HK-2 (cell line): ENCODE results near the gene C10orf95.
"Not testable (repeated sequence)": the region's sequence is repeated elsewhere in the genome, so short reads cannot be mapped to it uniquely, and the experiment has no call there.

Source experiments
- DNase-seq: peaks from one replicate; pipeline ENCODE4 v3.0.0-alpha.2; 2018; ENCODE audit not compliant: unreplicated experiment

C10orf95 gene, protein sequence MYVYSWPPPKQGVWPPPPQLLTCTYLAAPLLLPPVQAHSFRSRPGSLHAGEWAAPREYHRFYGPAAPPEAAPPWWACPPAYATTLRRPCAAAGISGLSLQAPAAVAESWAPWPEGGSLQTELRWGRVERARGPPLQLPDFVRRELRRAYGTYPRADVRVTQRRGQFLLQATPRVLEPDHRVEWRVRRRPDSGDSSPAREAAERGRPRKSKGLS

DNA sequence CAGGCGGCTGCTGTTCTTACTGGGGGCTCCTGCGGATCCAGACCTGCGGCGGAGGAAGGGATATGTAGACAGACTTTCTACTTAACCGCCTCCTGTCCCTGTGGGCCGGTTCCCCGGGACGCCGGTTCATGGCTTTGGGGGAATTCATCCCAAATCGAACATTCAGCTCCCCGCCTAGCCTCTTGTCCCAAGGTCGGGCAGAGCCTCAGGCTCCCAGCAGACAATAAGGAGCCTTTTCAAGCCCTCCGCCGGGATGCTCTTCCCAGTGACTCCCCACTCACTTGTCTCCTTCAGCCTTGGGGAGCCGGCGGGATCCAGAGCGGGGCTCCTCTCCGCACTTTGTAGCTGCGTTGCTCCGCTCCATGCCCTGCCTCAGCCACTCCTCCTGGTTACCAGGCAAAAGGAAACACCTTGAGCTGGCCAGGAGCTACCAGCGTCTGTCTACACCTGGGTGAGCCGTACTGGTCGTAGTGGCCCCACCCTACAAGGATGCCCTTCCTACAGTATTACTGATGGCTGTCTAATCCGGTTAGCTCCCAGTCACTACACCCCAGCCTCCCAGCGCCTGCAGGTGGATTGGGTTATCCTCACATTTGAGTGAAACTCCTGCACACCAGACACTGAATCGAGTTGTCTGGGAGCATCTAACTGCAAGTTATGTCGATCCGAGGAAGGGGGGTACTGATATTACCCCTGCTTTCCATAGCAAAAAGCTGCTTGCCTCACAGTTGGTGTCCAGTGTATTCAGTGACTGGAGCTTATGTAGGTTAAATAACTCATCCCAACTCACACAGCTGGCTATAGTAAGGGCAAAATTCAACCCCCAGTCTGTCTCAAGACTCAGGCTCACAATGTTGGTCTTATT lies at the start of gene C10orf95:
Gene C10orf95 (minus strand): TSS at position 439 of the 865 bp plus-strand sequence. CDS start 450 bp downstream, outside the sequence.
- DNase-seq, result peak; percentile 45

GRCh38 chr10:102500686-102501085 lies 49.3 kb upstream of the C10orf95 start:
- not testable (repeated sequence) for DNase-seq

DNA sequence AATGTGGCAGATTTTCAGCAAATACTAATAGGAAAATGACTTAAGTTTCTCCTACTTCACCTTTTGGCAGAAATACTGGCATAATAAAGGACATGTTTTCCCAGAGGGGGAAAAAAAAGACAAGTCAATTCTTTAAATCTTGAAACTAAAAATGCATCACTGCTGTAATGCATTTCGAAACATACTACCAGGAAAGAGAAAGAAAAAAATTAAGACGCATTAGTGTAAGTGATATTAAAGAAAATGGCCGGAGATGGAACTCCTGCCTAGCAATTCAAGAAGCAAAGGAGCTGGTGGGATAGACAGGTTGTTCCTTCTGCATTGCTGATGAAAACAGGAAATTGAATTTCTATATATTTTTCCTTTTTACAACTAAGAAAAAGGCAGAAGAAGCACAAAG lies 48.0 kb upstream of the C10orf95 start:
- DNase-seq, result no peak

DNA sequence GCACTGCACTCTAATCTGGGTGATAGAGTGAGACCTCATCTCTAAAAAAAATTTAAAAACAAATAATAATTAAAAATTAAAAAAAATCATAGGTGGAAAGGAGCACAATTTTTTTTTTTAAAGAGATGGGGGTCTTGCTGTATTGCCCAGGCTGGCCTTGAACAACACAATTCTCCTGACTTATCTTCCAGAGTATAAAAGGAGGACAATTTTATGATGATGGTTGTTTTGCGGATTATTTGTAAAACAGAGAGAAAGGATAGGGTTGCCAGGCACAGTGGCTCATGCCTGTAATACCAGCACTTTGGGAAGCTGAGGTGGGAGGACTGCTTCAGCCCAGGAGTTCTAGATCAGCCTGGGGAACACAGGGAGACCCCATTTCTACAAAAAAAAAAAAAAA lies 46.2 kb upstream of the C10orf95 start:
- no peak for DNase-seq

- no peak for DNase-seq
These were observed 42.4 kb upstream of the C10orf95 start for GRCh38 chr10:102493771-102494170.

DNA sequence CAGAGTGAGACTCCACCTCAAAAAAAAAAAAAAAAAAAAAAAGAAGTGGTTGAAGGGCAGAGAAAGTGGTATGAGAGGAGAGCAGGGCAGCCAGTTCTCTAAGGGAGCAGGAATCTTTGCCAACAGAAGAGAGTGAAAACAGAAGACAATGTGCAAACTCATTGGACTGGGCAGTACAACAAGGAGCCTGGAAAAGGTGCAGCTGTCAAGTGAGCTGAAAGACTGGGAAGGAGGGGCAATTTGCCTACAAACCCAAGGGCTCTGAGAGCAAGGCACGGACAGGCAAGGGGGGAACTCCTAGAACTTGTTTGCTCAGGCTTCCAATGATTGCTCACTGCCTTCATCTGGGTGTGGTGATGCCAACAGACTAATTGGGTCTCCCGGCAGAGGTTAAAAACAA lies 41.6 kb upstream of the C10orf95 start:
- DNase-seq, result no peak

DNA sequence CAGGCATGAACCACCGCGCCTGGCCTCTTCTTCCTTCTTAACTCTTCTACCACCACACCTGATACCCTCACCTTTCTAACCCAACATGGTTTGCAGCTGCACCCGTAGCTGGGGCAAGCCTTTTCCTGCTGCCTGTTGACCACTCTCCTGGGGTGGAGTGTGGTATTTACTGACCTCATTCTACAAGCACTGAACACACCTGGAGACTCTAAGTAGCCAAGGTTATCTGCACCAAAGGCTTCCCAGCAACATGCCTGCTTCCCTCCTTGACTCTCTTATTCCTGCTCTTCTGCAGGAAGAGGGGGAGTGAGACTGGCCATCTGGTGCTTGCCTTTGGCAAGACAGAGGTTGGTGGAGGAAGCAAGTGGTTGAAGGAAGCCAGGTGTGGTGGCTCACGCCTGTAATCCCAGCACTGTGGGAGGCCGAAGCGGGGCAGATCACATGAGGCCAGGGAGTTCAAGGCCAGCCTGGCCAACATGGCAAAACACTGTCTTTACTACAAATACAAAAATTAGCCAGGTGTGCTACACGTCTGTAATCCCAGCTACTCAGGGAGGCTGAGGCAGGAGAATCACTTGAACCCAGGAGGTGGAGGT lies 41.1 kb upstream of the C10orf95 start:
- no peak for DNase-seq

GRCh38 chr10:102491136-102491535 lies 39.8 kb upstream of the C10orf95 start:
- no peak for DNase-seq

DNA sequence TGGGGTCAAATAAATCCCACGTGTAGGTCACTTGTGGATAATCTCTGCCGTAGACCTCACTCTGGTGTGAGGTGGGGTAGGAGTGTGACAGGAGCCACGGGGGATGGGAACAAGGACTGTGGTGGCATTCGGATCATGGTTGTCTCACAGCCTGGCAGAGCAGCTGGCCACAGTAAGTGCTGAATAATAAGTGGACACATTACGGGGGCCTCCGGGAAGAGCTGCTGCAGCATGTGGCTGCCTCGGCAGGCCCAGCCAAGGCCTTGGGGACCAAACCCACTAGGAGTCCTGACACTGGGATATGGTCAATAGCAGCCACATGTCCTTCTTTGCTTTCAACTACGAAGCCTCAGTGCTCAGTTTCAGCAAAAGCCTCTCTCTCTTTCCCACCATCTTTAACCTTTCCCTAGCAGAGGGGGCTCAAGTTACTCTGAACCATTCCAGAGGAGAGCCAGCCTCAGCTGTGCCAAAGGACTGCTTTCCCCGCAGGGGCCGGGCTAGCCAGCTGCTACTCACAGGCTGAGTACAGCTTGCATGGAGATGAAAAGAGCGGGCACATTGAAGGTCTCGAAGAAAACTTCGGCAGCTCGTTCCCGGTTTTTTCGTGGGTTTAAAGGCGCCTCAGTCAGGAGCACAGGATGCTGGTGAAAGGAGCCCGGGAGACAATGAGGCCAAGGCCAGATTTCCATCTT lies 33.9 kb upstream of the C10orf95 start:
- DNase-seq, result no peak

GRCh38 chr10:102484021-102484420 lies 32.7 kb upstream of the C10orf95 start:
- DNase-seq, result no peak

DNA sequence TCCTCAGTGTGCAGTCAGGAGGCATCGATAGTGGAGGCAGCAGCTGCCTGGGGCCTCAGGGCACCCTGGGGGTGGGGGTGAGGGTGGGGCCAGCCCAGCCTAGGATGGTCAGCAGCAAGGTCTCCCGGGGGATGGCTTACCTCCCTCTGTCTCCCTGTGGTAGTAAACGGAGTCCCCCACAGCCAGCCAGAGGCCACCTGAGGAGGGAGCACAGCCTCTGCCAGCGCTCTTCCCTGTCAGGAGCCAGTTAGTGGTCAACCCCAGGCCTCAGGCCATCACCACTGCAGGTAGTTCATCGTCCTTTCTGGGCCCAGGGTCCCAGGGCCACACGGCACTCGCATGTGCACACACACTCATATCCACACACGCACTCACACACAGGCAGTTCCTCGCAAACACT lies 29.1 kb upstream of the C10orf95 start:
- no peak for DNase-seq

DNA sequence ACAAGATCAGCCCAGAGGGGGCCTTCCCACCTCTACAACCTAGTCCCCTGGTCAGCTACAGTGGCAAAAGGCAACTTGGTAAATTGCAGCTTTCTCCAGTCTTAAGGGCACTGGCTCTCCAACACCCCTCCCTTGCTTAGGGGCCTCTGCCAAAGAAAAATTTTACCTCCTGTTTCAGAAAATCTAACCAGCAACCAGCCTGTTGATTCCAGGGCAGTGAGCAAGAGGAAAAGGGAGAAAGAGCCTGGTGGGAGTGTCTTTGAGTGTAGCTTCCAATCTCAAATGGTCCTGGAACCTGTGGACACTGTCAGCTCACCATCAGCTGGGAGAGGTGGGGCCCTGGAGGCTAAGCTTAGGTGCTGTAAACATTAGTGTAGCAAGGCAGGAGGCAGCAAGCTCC lies 28.3 kb upstream of the C10orf95 start:
- DNase-seq, result no peak

DNA sequence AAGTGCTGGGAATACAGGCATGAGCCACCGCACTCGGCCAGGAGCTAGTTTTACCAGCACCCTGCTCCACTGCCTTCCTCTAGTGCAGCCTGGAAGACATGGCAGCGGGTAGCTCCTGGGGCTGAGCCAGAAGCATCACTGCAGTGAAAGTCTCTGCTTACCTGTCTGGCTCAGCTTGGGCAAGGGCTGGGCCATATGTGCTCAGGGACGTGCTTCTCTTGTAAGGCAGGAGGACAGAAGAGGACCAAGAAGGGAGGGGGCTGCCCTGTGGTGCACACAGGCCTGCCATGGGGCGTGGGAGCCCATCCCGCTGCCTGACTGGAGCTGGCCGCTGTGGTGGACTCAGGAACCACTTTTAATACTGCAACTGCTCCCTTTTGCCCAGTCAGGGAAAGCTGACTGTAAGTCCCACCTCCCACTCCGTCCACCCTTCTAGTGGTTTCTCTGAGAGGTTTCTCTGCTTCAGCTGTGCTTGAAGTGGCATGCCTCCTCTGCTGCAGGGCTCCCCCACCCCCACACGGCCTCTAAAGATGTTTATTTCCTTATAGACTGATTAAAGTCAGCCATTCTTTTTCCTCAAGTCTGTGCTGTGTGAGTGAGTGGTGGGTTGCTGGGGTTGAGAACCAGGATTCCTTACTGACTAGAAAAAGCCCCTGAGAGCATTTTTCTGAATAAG lies 25.3 kb upstream of the C10orf95 start:
- DNase-seq, result peak; percentile 35

DNA sequence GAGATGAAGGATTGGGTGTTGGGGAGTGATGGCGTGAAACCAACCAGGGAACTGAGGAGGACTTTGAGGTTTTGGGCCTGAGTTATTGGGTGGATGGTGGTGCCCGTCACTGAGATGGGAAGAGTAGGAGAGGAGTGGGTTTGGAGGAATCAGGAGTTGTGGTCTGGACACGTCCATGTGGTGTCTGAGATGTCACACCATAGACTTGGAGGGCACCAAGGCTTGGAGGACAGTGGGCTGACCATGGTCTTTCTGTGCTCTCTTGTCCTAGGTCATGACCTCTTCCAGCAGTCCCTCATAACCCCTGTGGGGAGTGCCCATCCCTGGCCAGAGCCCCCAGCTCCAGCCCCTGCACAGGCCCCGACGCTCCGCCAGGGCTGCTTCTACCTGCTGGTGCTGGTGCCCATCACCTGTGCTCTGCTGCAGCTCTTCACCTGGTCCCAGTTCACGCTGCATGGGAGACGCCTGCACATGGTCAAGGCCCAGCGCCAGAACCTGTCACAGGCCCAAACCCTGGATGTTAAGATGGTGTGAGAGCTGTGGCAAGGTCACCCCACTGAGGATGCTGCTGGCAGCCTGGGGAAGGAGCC lies 24.2 kb upstream of the C10orf95 start:
- DNase-seq, result no peak

DNA sequence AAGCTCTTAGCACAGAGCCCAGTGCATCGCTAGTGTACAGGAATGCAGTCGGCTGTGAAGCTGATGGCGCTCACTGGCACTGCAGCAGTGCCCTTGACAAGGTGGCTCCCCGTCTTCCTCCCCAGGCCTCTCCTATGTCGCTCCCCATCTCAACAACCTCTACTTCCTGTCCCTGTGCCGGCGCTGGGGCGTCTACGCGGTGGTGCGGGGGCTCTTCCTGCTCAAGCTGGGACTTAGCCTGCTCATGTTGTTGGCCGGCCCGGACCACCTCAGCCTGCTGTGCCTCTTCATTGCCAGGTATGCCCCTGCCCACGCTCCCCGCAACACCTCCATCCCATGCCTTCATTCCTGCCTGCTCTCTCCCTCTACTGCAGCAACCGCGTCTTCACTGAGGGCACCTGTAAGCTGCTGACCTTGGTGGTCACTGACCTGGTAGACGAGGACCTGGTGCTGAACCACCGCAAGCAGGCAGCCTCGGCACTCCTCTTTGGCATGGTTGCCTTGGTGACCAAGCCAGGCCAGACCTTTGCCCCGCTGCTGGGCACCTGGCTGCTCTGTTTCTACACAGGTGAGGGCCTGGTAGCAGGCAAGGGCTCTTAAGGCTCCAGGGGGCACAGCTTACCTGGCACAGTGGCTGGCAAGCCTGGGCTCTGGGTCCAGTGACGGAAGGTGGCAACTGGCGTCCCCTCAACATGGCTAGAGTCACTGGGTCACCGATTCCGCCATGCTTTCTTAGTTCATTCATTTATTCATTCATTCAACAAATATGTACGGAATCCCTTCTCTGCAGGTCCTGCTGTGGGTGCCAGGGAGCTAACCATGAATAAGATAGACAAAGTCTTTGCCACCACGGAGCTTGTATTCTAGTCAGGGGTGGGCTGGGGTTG lies 22.3 kb upstream of the C10orf95 start:
- no peak for DNase-seq

GRCh38 chr10:102470579-102471546 lies 19.5 kb upstream of the C10orf95 start:
- DNase-seq, result no peak

DNA sequence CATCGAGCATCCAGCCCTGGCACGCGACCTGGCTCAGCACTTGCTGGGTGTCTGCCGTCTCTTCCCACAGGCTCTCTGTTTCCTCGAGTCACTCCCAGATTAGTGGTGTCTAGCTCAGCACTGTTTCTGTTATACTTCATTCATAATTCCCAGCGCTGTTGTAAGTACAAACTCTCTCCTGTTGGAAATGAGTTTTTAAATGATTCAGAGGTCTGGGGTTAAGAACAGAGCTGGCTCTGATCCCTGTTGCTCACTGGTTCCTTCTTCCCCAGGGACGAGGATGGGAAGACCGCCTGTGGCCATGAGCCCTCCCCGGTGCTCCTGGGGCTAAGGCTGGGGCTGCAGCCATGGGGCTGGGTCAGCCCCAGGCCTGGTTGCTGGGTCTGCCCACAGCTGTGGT lies 17.3 kb upstream of the C10orf95 start:
- DNase-seq, result no peak

DNA sequence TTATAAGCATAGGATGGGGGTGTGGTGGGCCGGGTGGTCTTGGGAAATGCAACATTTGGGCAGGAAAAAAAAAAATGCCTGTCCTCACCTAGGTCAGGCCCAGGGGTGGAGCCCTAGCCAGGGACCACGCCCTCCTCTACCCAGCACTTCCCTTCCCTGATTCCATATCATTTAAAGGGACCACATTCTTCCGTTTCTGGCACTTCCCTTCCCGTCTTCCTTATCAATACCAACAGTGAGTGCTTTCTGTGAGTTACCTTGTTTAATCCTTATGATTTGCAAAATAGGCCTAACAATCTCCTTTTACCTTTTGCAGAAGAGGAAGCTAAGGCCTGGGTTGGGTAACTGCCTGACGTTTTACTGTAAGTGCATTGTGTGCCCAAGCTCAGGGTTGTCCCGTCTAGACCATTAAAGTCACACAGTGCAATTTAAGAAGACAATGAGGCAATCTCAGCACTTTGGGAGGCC lies 16.7 kb upstream of the C10orf95 start:
- no peak for DNase-seq

DNA sequence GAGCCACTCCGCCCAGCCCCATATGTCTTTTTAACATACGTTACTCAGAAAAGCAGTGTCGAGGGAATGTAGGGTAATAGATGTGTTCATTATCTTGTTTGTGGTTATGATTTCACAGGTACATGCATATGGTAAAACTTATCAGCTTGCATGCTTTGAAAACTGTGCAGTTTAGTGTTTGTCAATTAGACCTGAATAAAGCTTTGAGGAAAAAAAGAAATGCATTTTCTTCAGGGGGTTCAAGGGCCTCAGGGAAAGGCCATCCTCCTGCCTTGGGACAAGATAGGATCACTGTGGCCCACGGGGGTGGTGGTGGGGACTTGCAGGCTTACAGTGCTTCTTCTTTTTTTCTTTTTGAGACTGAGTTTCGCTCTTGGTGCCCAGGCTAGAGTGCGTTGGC lies 16.0 kb upstream of the C10orf95 start:
- DNase-seq, result no peak
